ENCODE results near the gene IQGAP2.

Gene IQGAP2

GRCh38 chr5:76704131-76704663 lies 301.1 kb downstream of the IQGAP2 start:
- DNase-seq (ENCODE audit: low read depth in 4 of 4, low spot score in 1 of 4), result no peak

GRCh38 chr5:76705574-76705973 lies 302.5 kb downstream of the IQGAP2 start:
- DNase-seq (ENCODE audit: low read depth in 4 of 4, low spot score in 1 of 4), result no peak

- no peak for DNase-seq (ENCODE audit: low read depth in 4 of 4, low spot score in 1 of 4)
These were observed 306.7 kb downstream of the IQGAP2 start for GRCh38 chr5:76709762-76710161.

- no peak for DNase-seq (ENCODE audit: low read depth in 4 of 4, low spot score in 1 of 4)
These were observed 307.9 kb downstream of the IQGAP2 start for GRCh38 chr5:76710991-76711390.

- no peak for DNase-seq (ENCODE audit: low read depth in 4 of 4, low spot score in 1 of 4)
These were observed 311.8 kb downstream of the IQGAP2 start for GRCh38 chr5:76714751-76715485.

- DNase-seq (ENCODE audit: low read depth in 4 of 4, low spot score in 1 of 4), result no peak
These were observed 312.3 kb downstream of the IQGAP2 start for GRCh38 chr5:76715486-76715735.

GRCh38 chr5:76715736-76716455 lies 312.8 kb downstream of the IQGAP2 start, which contains the start of gene F2R:
TSS of gene F2R (plus strand) at chr5:76716126. CDS start at chr5:76716308, 182 bp downstream.
- DNase-seq (ENCODE audit: low read depth in 4 of 4, low spot score in 1 of 4), result peak in 1 of 4 experiments; percentile 22

GRCh38 chr5:76716456-76717157 lies 313.5 kb downstream of the IQGAP2 start:
- no peak for DNase-seq (ENCODE audit: low read depth in 4 of 4, low spot score in 1 of 4)

GRCh38 chr5:76717222-76718083 lies 314.4 kb downstream of the IQGAP2 start:
- no peak for DNase-seq (ENCODE audit: low read depth in 4 of 4, low spot score in 1 of 4)

GRCh38 chr5:76718381-76718832 lies 315.3 kb downstream of the IQGAP2 start:
- no peak for DNase-seq (ENCODE audit: low read depth in 4 of 4, low spot score in 1 of 4)

- no peak for DNase-seq (ENCODE audit: low read depth in 4 of 4, low spot score in 1 of 4)
These were observed 315.8 kb downstream of the IQGAP2 start for GRCh38 chr5:76718880-76719279.

GRCh38 chr5:76720988-76721569 lies 318.0 kb downstream of the IQGAP2 start:
- DNase-seq (ENCODE audit: low read depth in 4 of 4, low spot score in 1 of 4), result no peak

- DNase-seq (ENCODE audit: low read depth in 4 of 4, low spot score in 1 of 4), result no peak
These were observed 320.2 kb downstream of the IQGAP2 start for GRCh38 chr5:76723266-76723665.

GRCh38 chr5:76723906-76724305 lies 320.8 kb downstream of the IQGAP2 start:
- DNase-seq (ENCODE audit: low read depth in 4 of 4, low spot score in 1 of 4), result no peak

- DNase-seq (ENCODE audit: low read depth in 4 of 4, low spot score in 1 of 4), result no peak
These were observed 321.8 kb downstream of the IQGAP2 start for GRCh38 chr5:76724871-76725270.

- no peak for DNase-seq (ENCODE audit: low read depth in 4 of 4, low spot score in 1 of 4)
These were observed 325.9 kb downstream of the IQGAP2 start for GRCh38 chr5:76728965-76729364.

- no peak for DNase-seq (ENCODE audit: low read depth in 4 of 4, low spot score in 1 of 4)
These were observed 326.5 kb downstream of the IQGAP2 start for GRCh38 chr5:76729373-76730290.

GRCh38 chr5:76732405-76733048 lies 329.4 kb downstream of the IQGAP2 start:
- no peak for DNase-seq (ENCODE audit: low read depth in 4 of 4, low spot score in 1 of 4)

GRCh38 chr5:76733049-76733417 lies 329.9 kb downstream of the IQGAP2 start:
- DNase-seq (ENCODE audit: low read depth in 4 of 4, low spot score in 1 of 4), result no peak

Measured in stimulated activated CD4-positive, alpha-beta T cell treated with anti-CD3 and anti-CD28 coated beads, Interleukin-1b, Interleukin-23, amount 100 ng/mL, for 24 hours (primary cell).